Jurkat, Clone E6-1 (cell line): ENCODE data around the gene UXS1.

Experiments
- DNase-seq: peaks from one replicate; pipeline ENCODE4 v3.0.0-alpha.2; 2011; ENCODE audit warnings: low read depth, low spot score
- H3K4me3 ChIP-seq: 2 replicates; pipeline ENCODE4 v1.5.1; 2011; ENCODE audit warnings: mild to moderate bottlenecking, low read length, control low read depth, moderate library complexity

The UXS1 gene

GRCh38 chr2:106168657-106169056 lies 25.4 kb downstream of the UXS1 start:
- H3K4me3 ChIP-seq = no peak overlapping the region
- no peak for DNase-seq

GRCh38 chr2:106167067-106167466 lies 27.0 kb downstream of the UXS1 start:
- DNase-seq = no peak
- no peak overlapping the region for H3K4me3 ChIP-seq

DNA sequence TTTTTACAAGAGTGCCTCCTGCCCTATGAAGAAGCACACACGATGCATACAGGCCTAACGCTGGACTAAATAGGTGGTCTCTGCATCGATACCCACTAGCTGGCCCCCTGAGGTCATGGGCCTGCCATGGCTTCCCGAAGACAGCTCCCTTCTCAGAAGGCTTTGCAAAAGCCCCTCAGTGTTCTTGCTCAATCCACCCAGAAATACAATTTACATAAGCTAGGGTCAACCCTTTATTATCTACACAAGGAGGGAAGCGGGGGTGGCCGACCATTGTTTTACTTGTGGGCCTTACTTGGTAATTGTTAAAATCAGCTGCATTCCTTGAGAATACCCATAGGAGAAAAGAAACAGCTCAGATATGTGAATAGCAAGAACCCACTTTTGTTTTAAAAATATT lies 28.5 kb downstream of the UXS1 start:
- H3K4me3 ChIP-seq = no peak overlapping the region
- no peak for DNase-seq

DNA sequence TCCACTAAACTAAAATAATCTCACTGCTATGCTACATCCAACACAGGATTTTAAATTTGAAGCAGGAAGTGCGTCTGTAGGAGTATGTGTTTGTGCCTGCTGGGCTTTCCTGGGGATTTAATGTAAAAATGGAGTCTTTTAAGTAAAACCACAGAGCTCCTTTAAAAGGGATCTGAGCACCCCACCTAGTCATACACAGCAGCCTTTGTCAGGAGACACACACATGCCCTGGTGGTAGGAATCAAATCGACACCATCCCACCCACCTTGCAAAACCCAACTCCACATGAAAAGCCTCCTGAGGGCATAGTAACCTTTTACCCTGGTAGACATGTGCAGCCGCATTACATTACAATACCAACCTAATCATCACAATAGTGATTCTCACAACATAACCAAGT lies 29.1 kb downstream of the UXS1 start:
- DNase-seq = peak; percentile 75
- no peak overlapping the region for H3K4me3 ChIP-seq

DNA sequence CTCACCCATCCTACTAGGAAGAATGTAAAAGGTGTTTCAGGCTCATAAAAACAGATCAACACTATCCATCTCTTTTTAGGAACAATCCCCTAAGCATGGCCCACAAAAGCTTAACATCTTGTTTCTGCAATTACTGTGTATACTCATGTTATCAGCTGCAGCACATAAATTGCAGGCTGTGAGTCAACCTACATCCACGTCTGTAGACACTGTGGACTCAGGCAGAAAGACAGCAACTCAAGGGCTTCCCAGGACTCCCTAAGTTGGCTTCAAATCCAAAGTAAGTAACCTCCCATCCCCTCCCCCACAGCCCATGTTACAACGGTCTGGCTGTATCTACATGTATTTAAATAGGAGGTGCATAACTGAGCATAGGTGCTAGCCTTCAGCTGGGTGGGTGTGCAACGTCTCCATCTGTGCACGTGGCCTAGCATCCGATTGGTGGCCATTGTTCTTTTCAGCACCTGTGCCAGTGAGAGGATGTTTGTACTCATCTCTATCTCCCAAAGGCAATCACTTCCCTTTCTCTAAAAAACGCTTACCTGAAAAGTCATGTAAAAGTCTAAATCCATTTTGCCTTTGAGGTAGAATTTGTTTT lies 30.1 kb downstream of the UXS1 start:
- no peak for DNase-seq
- no peak overlapping the region for H3K4me3 ChIP-seq

GRCh38 chr2:106161938-106162820 lies 31.9 kb downstream of the UXS1 start:
- no peak overlapping the region for H3K4me3 ChIP-seq
- DNase-seq = peak; percentile 40

DNA sequence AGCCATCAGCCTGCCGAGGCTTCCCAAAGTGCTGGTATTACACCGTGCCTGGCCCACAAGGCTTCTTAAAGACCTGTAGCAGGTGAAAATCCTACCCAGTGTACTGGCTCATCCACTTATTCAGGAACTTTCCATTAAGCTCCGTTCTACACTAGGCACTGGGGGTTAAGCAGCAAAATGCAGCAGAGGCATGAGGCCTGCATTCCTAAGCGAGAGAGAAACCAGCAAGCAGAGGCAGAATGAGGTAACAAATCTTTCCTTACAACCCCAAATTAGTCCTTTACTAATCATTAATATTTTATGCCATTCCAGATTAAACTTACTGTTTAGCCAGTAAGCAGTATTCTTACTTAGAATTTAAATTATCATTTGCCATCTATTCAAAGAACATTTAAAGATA lies 32.8 kb downstream of the UXS1 start:
- no peak for DNase-seq
- H3K4me3 ChIP-seq = no peak overlapping the region

GRCh38 chr2:106160786-106161261 lies 33.3 kb downstream of the UXS1 start:
- peak overlapping the region; percentile 30 for H3K4me3 ChIP-seq
- peak; percentile 54 for DNase-seq

- peak; percentile 70 for DNase-seq
- H3K4me3 ChIP-seq = peak overlapping the region; percentile 30
These were observed 34.0 kb downstream of the UXS1 start for GRCh38 chr2:106159866-106160785.

GRCh38 chr2:106158871-106159270 lies 35.2 kb downstream of the UXS1 start:
- DNase-seq = no peak
- no peak overlapping the region for H3K4me3 ChIP-seq

- DNase-seq = no peak
- H3K4me3 ChIP-seq = no peak overlapping the region
These were observed 36.0 kb downstream of the UXS1 start for GRCh38 chr2:106158131-106158530.

GRCh38 chr2:106157416-106157815 lies 36.7 kb downstream of the UXS1 start:
- H3K4me3 ChIP-seq = no peak overlapping the region
- DNase-seq = no peak

DNA sequence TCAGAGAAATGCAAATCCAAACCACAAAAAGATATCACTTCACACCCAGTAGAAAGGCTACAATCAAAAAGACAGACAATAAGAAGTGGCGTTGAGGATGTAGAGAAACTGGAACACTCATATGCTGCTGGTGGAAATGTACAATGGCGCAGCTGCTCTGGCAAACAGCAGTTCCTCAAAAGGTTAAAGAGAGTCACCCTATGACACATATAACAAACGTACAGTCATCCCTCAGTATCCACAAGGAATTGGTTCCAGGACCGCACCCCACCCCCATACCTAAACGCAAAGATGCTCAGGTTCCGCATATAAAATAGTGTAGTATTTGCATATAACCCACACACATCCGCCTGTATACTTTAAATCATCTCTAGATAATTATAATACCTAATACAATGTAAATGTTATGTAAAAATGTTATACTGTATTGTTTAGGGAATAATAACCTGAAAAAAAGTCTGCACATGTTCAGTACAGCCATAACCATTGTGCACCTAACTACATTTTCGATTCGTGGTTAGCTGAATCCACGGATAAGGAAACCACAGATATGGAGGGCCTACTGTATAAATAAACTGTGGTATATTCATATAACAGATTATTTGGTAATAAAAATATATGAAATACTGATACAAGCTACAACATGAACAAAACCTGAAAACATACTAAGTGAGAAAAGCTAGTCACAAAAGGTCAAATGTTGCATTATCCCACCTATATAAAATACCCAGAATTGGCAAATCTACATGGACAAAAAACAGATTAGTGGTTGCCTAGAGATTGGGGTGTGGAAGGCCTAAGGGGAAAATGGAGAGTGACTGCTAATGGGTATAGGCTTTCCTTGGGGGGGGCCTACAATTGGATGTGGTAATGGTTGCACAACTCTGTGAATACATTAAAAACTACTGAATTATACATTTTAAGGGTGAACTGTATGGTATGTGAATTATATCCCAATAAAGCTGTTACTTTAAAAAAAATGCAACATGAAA lies 37.5 kb downstream of the UXS1 start:
- H3K4me3 ChIP-seq = no peak overlapping the region
- no peak for DNase-seq

- no peak for DNase-seq
- no peak overlapping the region for H3K4me3 ChIP-seq
These were observed 40.3 kb downstream of the UXS1 start for GRCh38 chr2:106153781-106154180.

- peak; percentile 65 for DNase-seq
- no peak overlapping the region for H3K4me3 ChIP-seq
These were observed 46.4 kb downstream of the UXS1 start for GRCh38 chr2:106147665-106148064.

GRCh38 chr2:106147159-106147558 lies 46.9 kb downstream of the UXS1 start:
- DNase-seq = no peak
- no peak overlapping the region for H3K4me3 ChIP-seq

DNA sequence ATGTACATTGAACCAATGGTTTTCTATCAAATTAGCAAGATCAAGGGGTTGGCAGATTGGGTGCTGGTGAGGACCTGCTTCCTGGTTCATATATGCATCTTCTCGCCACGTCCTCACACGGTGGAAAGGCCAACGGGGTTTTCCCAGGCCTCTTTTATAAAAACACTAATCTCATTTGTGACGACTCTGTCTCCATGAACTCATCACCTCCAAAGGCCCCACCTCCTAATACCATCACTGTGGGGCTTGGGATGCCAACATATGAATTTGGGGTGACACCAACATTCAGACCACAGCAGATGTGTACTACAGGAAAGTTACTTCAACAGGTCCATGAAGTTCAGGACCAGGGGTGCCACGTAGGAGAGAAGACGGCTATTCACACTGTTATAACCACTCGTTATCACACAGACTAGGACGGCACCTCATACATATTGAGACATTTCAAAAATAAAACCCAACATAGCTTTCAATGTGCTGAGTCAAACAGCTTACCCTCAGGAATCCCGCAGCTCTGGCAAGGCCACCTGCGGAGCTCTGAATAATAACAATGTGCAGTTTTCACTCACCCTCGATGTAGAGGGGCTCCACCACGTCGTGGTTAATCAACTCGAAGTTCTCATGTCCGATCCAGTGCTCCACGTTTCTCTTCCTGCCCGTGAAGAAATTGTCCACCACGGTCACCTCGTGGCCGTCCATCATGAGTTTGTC lies 49.3 kb downstream of the UXS1 start:
- DNase-seq = no peak
- H3K4me3 ChIP-seq = no peak overlapping the region
